Stomach (tissue), 4 donors: ENCODE results near the gene NFIX.

Source experiments
- CTCF ChIP-seq, 7 experiments: fragments of 450-650 bp in 4 of 7; fragments of 200-600 bp in 3 of 7; sonication (generic) in 3 of 7; IDR thresholded peaks; one replicate each; pipeline ENCODE4 v1.5.1; 2016 to 2019; ENCODE audit warnings: antibody characterized with exemption in 7 of 7, control low read depth in 2 of 7, mild to moderate bottlenecking in 1 of 7
- EP300 ChIP-seq: sonication (generic); formaldehyde crosslinking; IDR thresholded peaks from one replicate; pipeline ENCODE4 v1.6.1; 2017; ENCODE audit warnings: antibody characterized with exemption
- POLR2A ChIP-seq, 4 donors: fragments of 450-650 bp; IDR thresholded peaks; one replicate each; pipeline ENCODE4 v1.6.1; 2016; ENCODE audit warnings: antibody characterized with exemption in 4 of 4, control low read depth in 2 of 4, mild to moderate bottlenecking in 1 of 4, moderate library complexity in 1 of 4

GRCh38 chr19:13010992-13011652, 15.8 kb downstream of the NFIX start:
- TF ChIP-seq POLR2A (IDR thresholded peaks at IDR 0.05): no peak
- TF ChIP-seq CTCF (IDR thresholded peaks at IDR 0.05): no peak
- TF ChIP-seq EP300: no peak
